HepG2 (cell line): ENCODE measurements around the gene ATP8B4. TPM values are rescaled to one million over a fixed set of nuclear protein-coding genes. Genes with fewer than 3 reads are reported as not detected.

Experiments used
- ATAC-seq: fragments of 200-7000 bp; cut with Tn5 transposase; 3 replicates; pipeline ENCODE4 v1.9.1; 2020; ENCODE audit warnings: mild to moderate bottlenecking, moderate library complexity
- BruUV-seq: library from RNA; stranded (reverse); fragments of 400-500 nt; replicated peaks from 2 replicates; lab custom pipeline; 2021; lab: Mats Ljungman, UMichigan
- CTCF ChIA-PET: fragments of 300-600 bp; formaldehyde crosslinking; extraction: SDS; loops from one replicate; lab custom pipeline; 2021; ENCODE audit warnings: low total read pairs, inconsistent platforms, low intra/inter-chr PET ratio; lab: Yijun Ruan, JAX
- POLR2A ChIA-PET: fragments of 350-600 bp; sonication (Branson Sonifier 250); formaldehyde crosslinking; loops from one replicate; lab custom pipeline; 2020; ENCODE audit warnings: antibody characterized with exemption, inconsistent platforms; lab: Yijun Ruan, JAX
- DNase-seq: peaks from one replicate; pipeline ENCODE4 v3.0.0-alpha.2; 2015; ENCODE audit warnings: low spot score
- FAIRE-seq: peaks from 3 replicates; lab custom pipeline; 2011; peaks lifted over from hg19 to GRCh38; lab: Jason Lieb, UNC
- H2AFZ ChIP-seq: one replicate; pipeline ENCODE4 v1.6.1; 2011; ENCODE audit warnings: low read length, inconsistent platforms
- H3K27ac ChIP-seq: fragments of 300-600 bp; 3 replicates; pipeline ENCODE4 v1.8.0; 2011; ENCODE audit warnings: mixed run types, mild to moderate bottlenecking, mixed read lengths, low read length, inconsistent platforms; ENCODE audit not compliant: insufficient read depth; ENCODE audit errors: extremely low read length
- H3K27me3 ChIP-seq, 2 experiments: fragments of 200-600 bp in 1 of 2; 2 replicates in 1 of 2; 3 replicates in 1 of 2; pipeline versions ENCODE4 v1.6.0 to v1.8.0; 2011; ENCODE audit warnings: low read length in 2 of 2, mild to moderate bottlenecking in 2 of 2, moderate library complexity in 2 of 2, inconsistent platforms in 1 of 2; ENCODE audit not compliant: insufficient read depth in 2 of 2, control insufficient read depth in 1 of 2
- H3K36me3 ChIP-seq, 2 experiments: fragments of 200-600 bp in 1 of 2; replicated peaks in 1 of 2; 2 replicates in 1 of 2; 3 replicates in 1 of 2; pipeline versions ENCODE4 v1.5.1 to v1.8.0; 2011; ENCODE audit warnings: low read length in 2 of 2, inconsistent platforms in 1 of 2; ENCODE audit not compliant: insufficient read depth in 2 of 2, control insufficient read depth in 1 of 2
- H3K4me1 ChIP-seq: 2 replicates; pipeline ENCODE4 v1.5.1; 2012; ENCODE audit warnings: low read length, inconsistent platforms; ENCODE audit not compliant: insufficient read depth
- H3K4me2 ChIP-seq: 2 replicates; pipeline ENCODE4 v1.6.0; 2011; ENCODE audit warnings: low read depth, low read length, inconsistent platforms
- H3K4me3 ChIP-seq, 3 experiments: fragments of 200-600 bp in 1 of 3; sonication (generic), shearing (Covaris generic) in 1 of 3; replicated peaks in 1 of 3; 2 replicates each; pipeline ENCODE4 v1.5.1; 2011 to 2016; ENCODE audit warnings: low read length in 3 of 3, inconsistent platforms in 2 of 3, low read depth in 2 of 3, mild to moderate bottlenecking in 2 of 3, control low read depth in 1 of 3, mixed read lengths in 1 of 3; ENCODE audit not compliant: insufficient read depth in 1 of 3
- H3K79me2 ChIP-seq: one replicate; pipeline ENCODE4 v1.6.1; 2011; ENCODE audit warnings: low read length, inconsistent platforms; ENCODE audit not compliant: insufficient read depth
- H3K9ac ChIP-seq: 2 replicates; pipeline ENCODE4 v1.6.0; 2011; ENCODE audit warnings: mild to moderate bottlenecking, low read depth, low read length, inconsistent platforms; ENCODE audit not compliant: insufficient read depth
- H3K9me3 ChIP-seq: 2 replicates; pipeline ENCODE4 v1.5.1; 2012; ENCODE audit warnings: mild to moderate bottlenecking, low read length
- H4K20me1 ChIP-seq: 2 replicates; pipeline ENCODE4 v1.6.0; 2011; ENCODE audit warnings: inconsistent platforms, mild to moderate bottlenecking, low read length, moderate library complexity; ENCODE audit not compliant: insufficient read depth
- CEBPB ChIP-seq: IDR thresholded peaks from 2 replicates; pipeline ENCODE4 v1.6.1; 2011; ENCODE audit warnings: low read depth, low read length, improper control_type of control experiment, borderline replicate concordance
- FOSL2 ChIP-seq: sonication (generic); formaldehyde crosslinking; IDR thresholded peaks from 2 replicates; pipeline ENCODE4 v1.4.0; 2020; ENCODE audit warnings: missing genetic modification reagents
- JUN ChIP-seq: sonication (generic); formaldehyde crosslinking; IDR thresholded peaks from 2 replicates; pipeline ENCODE4 v1.4.0; 2020; ENCODE audit warnings: mild to moderate bottlenecking, missing genetic modification reagents
- KLF13 ChIP-seq: sonication (generic); formaldehyde crosslinking; IDR thresholded peaks from 2 replicates; pipeline ENCODE4 v1.4.0; 2020; ENCODE audit warnings: mild to moderate bottlenecking, missing genetic modification reagents
- ZNF12 ChIP-seq: sonication (generic); formaldehyde crosslinking; IDR thresholded peaks from 2 replicates; pipeline ENCODE4 v1.5.0; 2020; ENCODE audit warnings: missing genetic modification reagents
- ZNF644 ChIP-seq: IDR thresholded peaks from 2 replicates; pipeline ENCODE4 v1.6.1; 2016; ENCODE audit warnings: low read depth
- WGBS: methylation state at CpG from one replicate; pipeline ENCODE4 v1.1.6; 2017; ENCODE audit warnings: low lambda C conversion rate; 5-methylcytosine and 5-hydroxymethylcytosine counted together
- in situ Hi-C: cut with HindIII; loops from 2 replicates; pipeline ENCODE4 v1.10.0; 2017; ENCODE audit warnings: low pct_unique_long_range_greater_than_20kb; ENCODE audit not compliant: extremely low pct_ligation_motif_present
- intact Hi-C: fragments of 100-400 bp; cut with micrococcal nuclease; formaldehyde crosslinking; loops from one replicate; pipeline ENCODE4 v1.10.0; 2022; ENCODE audit not compliant: unreplicated experiment
- polyA plus RNA-seq, 8 experiments: library from polyadenylated mRNA; depleted of rRNA in 3 of 8; stranded (reverse) in 7 of 8; unstranded in 1 of 8; fragments of >200 nt; fragmentation: Illumina TruSeq in 4 of 8; extraction: Trizol in 4 of 8; gene quantifications; 2 replicates each; pipeline versions ENCODE4 v1.2.1 to v1.2.3, GENCODE V29; 2011 to 2016; ENCODE audit warnings: low read depth in 4 of 8, missing spikeins in 1 of 8, mixed read lengths in 1 of 8; ENCODE audit not compliant: insufficient read depth in 1 of 8
- total RNA-seq, 5 experiments: library from RNA; depleted of rRNA; stranded (reverse); fragments of >200 nt; fragmentation: Illumina TruSeq; extraction: Trizol; gene quantifications; 2 replicates each; pipeline ENCODE4 v1.2.3, GENCODE V29; 2016; ENCODE audit warnings: low read depth in 1 of 5

The ATP8B4 gene
- total and polyA plus RNA-seq, 2 of the 13 experiments (the other 11 are each of a cell fraction or from before 2014, with no cell fraction given) = 0.24 to 0.69 TPM

DNA sequence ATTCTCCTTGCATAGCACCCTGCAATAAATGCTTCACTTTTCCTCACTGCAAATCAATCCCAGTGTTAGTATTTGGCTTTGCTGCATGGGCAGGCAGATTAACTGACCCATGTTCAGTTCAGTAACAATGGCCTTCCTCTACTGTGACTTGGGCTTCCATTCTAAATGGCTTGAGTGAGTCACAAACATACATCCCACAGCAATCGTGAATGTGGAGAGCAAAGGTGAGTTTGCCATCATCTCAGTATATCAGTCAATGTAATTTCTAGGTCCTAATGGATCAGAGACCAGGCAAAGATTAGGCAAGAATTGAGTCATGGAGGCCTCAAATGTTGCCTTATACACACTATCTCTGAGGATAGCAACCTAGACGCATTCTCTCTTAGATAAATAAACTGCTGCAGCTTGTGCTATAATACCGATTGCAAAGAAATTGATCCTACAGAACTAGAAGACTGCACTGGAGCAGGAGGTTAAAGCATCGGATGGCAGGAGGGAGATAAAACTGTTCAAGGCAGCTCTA lies 8.3 kb upstream of the ATP8B4 start:
- ChIA-PET CTCF (no interaction called here), POLR2A (no interaction called here)
- DNase-seq (peak; percentile 24), FAIRE-seq (no peak), ATAC-seq (peak; percentile 72)
- 12% methylated on average over 4 of the region's 4 CpGs for WGBS
- no TSS peak for BruUV-seq
- in situ Hi-C loops = no loop called here
- intact Hi-C loops = no loop called here
- Histone ChIP-seq H3K9ac (no peak overlapping the region), H4K20me1 (no peaks in the 10 kb centered on the region), H3K4me2 (no peak overlapping the region), H3K27ac (no peak overlapping the region), H3K36me3 (no peaks in the 10 kb centered on the region), H3K4me3 (no peak overlapping the region), H3K4me1 (peaks cover 21% of the 10 kb centered on the region), H3K9me3 (peaks cover 8% of the 10 kb centered on the region; the same call in 1 of the 2 replicates), H3K79me2 (no peaks in the 10 kb centered on the region), H3K27me3 (no peaks in the 10 kb centered on the region), H2AFZ (no peak overlapping the region)
- TF ChIP-seq ZNF644 (CRISPR knock-in tag) = 0 out of 2 replicates have a peak, but pooled peaks have one; percentile 42
- peak; percentile 79; the same call in 1 of the 2 replicates for TF ChIP-seq ZNF12 (CRISPR knock-in tag)
- no peak for TF ChIP-seq JUN (CRISPR knock-in tag)
- TF ChIP-seq CEBPB = peak; percentile 59; the same call in 1 of the 2 replicates

DNA sequence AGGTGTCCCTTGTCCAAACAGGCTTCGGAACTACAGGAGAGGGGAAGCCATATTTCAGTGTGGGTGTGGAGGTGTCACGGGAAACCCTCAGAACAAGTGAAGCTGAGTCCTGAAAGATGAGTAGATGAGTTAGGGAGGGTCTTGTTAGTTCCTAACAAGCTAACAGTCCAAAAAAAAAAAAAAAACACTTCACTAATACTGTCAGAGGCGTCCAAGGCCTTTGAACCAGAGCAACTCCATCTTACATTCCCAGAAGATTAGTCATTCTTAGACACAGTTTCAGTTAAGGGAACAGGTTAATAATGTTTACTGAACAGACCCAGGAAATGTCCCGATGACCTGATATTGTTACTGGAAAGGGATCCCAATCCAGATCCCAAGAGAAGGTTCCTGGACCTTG lies 7.0 kb upstream of the ATP8B4 start:
- Histone ChIP-seq H3K27me3 (no peaks in the 10 kb centered on the region), H3K4me2 (no peak overlapping the region), H3K36me3 (no peaks in the 10 kb centered on the region), H3K4me3 (no peak overlapping the region), H3K9ac (no peak overlapping the region), H4K20me1 (no peaks in the 10 kb centered on the region), H3K9me3 (peaks cover 8% of the 10 kb centered on the region; the same call in 1 of the 2 replicates), H3K4me1 (peaks cover 21% of the 10 kb centered on the region), H3K27ac (no peak overlapping the region), H2AFZ (no peak overlapping the region), H3K79me2 (no peaks in the 10 kb centered on the region)
- FAIRE-seq (no peak), DNase-seq (no peak), ATAC-seq (no peak)
- TF ChIP-seq KLF13 (CRISPR knock-in tag) = no peak
- peak; percentile 38; the same call in 1 of the 2 replicates for TF ChIP-seq FOSL2 (CRISPR knock-in tag)
- ChIA-PET POLR2A (no interaction called here), CTCF (no interaction called here)
- intact Hi-C loops = no loop called here
- WGBS = 32% methylated on average over 4 of the region's 4 CpGs
- in situ Hi-C loops = no loop called here
- BruUV-seq = no TSS peak
